ENCODE measurements around the gene PROX1. TPM values are rescaled to one million over a fixed set of nuclear protein-coding genes. Genes with fewer than 3 reads are reported as not detected.

The PROX1 gene
- total and polyA plus RNA-seq, 2 experiments from 2014 or later = 4.8 to 15.7 TPM

DNA sequence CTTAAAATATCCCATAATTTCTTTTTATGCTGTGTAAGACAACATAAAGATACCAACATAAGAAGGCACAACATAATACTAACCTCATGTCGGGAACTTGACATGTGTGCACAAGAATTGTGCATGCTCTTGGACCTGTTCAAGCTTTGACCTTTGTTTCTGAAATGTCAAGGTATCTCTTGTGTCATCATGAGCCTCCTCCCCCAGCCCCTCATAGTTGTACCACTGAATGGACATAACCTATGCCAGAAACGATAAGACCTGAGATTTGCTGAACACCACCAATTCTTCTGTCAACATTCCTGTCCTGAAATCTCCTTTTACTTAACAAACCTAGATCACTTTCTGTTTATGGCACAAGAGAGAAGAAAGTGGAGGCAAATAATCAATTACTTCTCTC lies 29.4 kb upstream of the PROX1 start:
- WGBS (ENCODE audit: low lambda C conversion rate, missing lambda C conversion rate) = 76% methylated on average over 2 of the region's 2 CpGs
- DNase-seq (ENCODE audit: low spot score) = no peak
- Histone ChIP-seq H3K36me3 (replicated peaks; ENCODE audit: insufficient read depth, low read depth) (no peaks in the 10 kb centered on the region), H3K9me3 (ENCODE audit: low read depth) (no peaks in the 10 kb centered on the region), H3K4me2 (no peak overlapping the region), H3K9me2 (replicated peaks; ENCODE audit: insufficient read depth) (no peaks in the 10 kb centered on the region), H3K4me3 (no peak overlapping the region), H2AFZ (no peak overlapping the region), H3K27ac (no peak overlapping the region), H3K79me2 (no peaks in the 10 kb centered on the region), H4K20me1 (ENCODE audit: insufficient read depth, poor library complexity, severe bottlenecking) (no peaks in the 10 kb centered on the region), H3K27me3 (no peaks in the 10 kb centered on the region), H3K4me1 (ENCODE audit: insufficient read depth) (no peaks in the 10 kb centered on the region)
- TF ChIP-seq EZH2phosphoT487 (IDR thresholded peaks at IDR 0.05; ENCODE audit: low read depth, severe bottlenecking, unreplicated experiment) (no peak), EZH2 (IDR thresholded peaks at IDR 0.05; ENCODE audit: borderline replicate concordance) (no peak), CTCF (IDR thresholded peaks at IDR 0.05; ENCODE audit: poor library complexity) (no peak)

DNA sequence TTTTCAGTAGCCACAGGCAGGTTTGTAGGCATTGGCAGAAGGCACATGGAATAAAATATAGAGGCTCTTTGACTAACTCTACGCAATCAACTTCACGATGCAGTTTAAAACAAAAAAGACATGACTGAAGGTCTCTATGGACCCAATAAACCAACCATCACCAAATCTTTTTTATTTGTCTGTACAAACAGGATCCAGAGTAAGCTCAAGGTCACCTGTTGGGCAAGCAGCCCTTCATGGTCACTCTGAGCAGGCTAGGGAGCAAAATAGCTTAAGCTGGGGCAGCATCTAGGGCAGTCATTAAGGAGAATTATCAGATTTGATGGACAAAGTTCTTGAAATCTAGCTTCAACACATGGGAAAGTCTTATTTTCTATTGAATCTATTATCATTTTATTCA lies 26.8 kb upstream of the PROX1 start:
- WGBS (ENCODE audit: low lambda C conversion rate, missing lambda C conversion rate) = 95% methylated on average over 2 of the region's 2 CpGs
- TF ChIP-seq EZH2 (IDR thresholded peaks at IDR 0.05; ENCODE audit: borderline replicate concordance) (no peak), CTCF (IDR thresholded peaks at IDR 0.05; ENCODE audit: poor library complexity) (no peak), EZH2phosphoT487 (IDR thresholded peaks at IDR 0.05; ENCODE audit: low read depth, severe bottlenecking, unreplicated experiment) (no peak)

GRCh38 chr1:213962508-213962907 lies 25.3 kb upstream of the PROX1 start:
- TF ChIP-seq EZH2phosphoT487 (IDR thresholded peaks at IDR 0.05; ENCODE audit: low read depth, severe bottlenecking, unreplicated experiment) = no peak
- no peak for TF ChIP-seq EZH2 (IDR thresholded peaks at IDR 0.05; ENCODE audit: borderline replicate concordance)
- TF ChIP-seq CTCF (IDR thresholded peaks at IDR 0.05; ENCODE audit: poor library complexity) = no peak
- H3K4me2 ChIP-seq = no peak overlapping the region
- H3K79me2 ChIP-seq = no peaks in the 10 kb centered on the region
- H3K27me3 ChIP-seq = no peaks in the 10 kb centered on the region
- no peaks in the 10 kb centered on the region for H4K20me1 ChIP-seq (ENCODE audit: insufficient read depth, poor library complexity, severe bottlenecking)
- H3K9me3 ChIP-seq (ENCODE audit: low read depth) = no peaks in the 10 kb centered on the region
- no peak overlapping the region for H3K4me3 ChIP-seq
- WGBS (ENCODE audit: low lambda C conversion rate, missing lambda C conversion rate) = 83% methylated on average over 1 of the region's 1 CpG
- no peaks in the 10 kb centered on the region for H3K36me3 ChIP-seq (replicated peaks; ENCODE audit: insufficient read depth, low read depth)
- no peaks in the 10 kb centered on the region for H3K4me1 ChIP-seq (ENCODE audit: insufficient read depth)
- no peak overlapping the region for H3K27ac ChIP-seq
- H2AFZ ChIP-seq = no peak overlapping the region
- DNase-seq (ENCODE audit: low spot score) = no peak
- no peaks in the 10 kb centered on the region for H3K9me2 ChIP-seq (replicated peaks; ENCODE audit: insufficient read depth)

More for the DNA sequence above, 26.8 kb upstream of the PROX1 start:
- no peak overlapping the region for H2AFZ ChIP-seq
- H3K27ac ChIP-seq = no peak overlapping the region
- H3K4me3 ChIP-seq = no peak overlapping the region
- H3K4me1 ChIP-seq (ENCODE audit: insufficient read depth) = no peaks in the 10 kb centered on the region
- H3K9me2 ChIP-seq (replicated peaks; ENCODE audit: insufficient read depth) = no peaks in the 10 kb centered on the region
- DNase-seq (ENCODE audit: low spot score) = no peak
- no peaks in the 10 kb centered on the region for H3K79me2 ChIP-seq
- no peak overlapping the region for H3K4me2 ChIP-seq
- no peaks in the 10 kb centered on the region for H3K9me3 ChIP-seq (ENCODE audit: low read depth)
- H4K20me1 ChIP-seq (ENCODE audit: insufficient read depth, poor library complexity, severe bottlenecking) = no peaks in the 10 kb centered on the region
- H3K36me3 ChIP-seq (replicated peaks; ENCODE audit: insufficient read depth, low read depth) = no peaks in the 10 kb centered on the region
- H3K27me3 ChIP-seq = no peaks in the 10 kb centered on the region

- no peaks in the 10 kb centered on the region for H3K27me3 ChIP-seq
- no peak overlapping the region for H3K4me2 ChIP-seq
- no peak for DNase-seq (ENCODE audit: low spot score)
- TF ChIP-seq EZH2 (IDR thresholded peaks at IDR 0.05; ENCODE audit: borderline replicate concordance) (no peak), EZH2phosphoT487 (IDR thresholded peaks at IDR 0.05; ENCODE audit: low read depth, severe bottlenecking, unreplicated experiment) (no peak), CTCF (IDR thresholded peaks at IDR 0.05; ENCODE audit: poor library complexity) (no peak)
- no peaks in the 10 kb centered on the region for H3K9me3 ChIP-seq (ENCODE audit: low read depth)
- H3K27ac ChIP-seq = no peak overlapping the region
- no peaks in the 10 kb centered on the region for H3K9me2 ChIP-seq (replicated peaks; ENCODE audit: insufficient read depth)
- H3K4me3 ChIP-seq = no peak overlapping the region
- H3K36me3 ChIP-seq (replicated peaks; ENCODE audit: insufficient read depth, low read depth) = no peaks in the 10 kb centered on the region
- H2AFZ ChIP-seq = no peak overlapping the region
- no peaks in the 10 kb centered on the region for H3K79me2 ChIP-seq
- H3K4me1 ChIP-seq (ENCODE audit: insufficient read depth) = no peaks in the 10 kb centered on the region
- no peaks in the 10 kb centered on the region for H4K20me1 ChIP-seq (ENCODE audit: insufficient read depth, poor library complexity, severe bottlenecking)
- WGBS (ENCODE audit: low lambda C conversion rate, missing lambda C conversion rate) = 96% methylated on average over 5 of the region's 5 CpGs
Measured at GRCh38 chr1:213966122-213966521, 21.7 kb upstream of the PROX1 start.
